Right cardiac atrium (tissue), 5 donors: ENCODE results near the gene WAC. TPM values are rescaled to one million over a fixed set of nuclear protein-coding genes. Genes with fewer than 3 reads are reported as not detected.
A peak's percentile ranks its signal among the peaks of the same experiment; 100 is the strongest.
"Not testable (repeated sequence)": the region's sequence is repeated elsewhere in the genome, so short reads cannot be mapped to it uniquely, and the experiment has no call there.

Experiments used
- ATAC-seq, 2 donors: fragments of 200-7000 bp; cut with Tn5 transposase; one replicate each; pipeline versions ENCODE4 v1.8.0 to v1.9.1; 2020; ENCODE audit warnings: moderate library complexity in 2 of 2, mild to moderate bottlenecking in 1 of 2
- DNase-seq, 3 donors: peaks; one replicate each; pipeline ENCODE4 v3.0.0-alpha.2; 2020
- H3K27ac ChIP-seq: one replicate; pipeline ENCODE4 v1.5.1; 2013; ENCODE audit warnings: mild to moderate bottlenecking, low read length, control low read depth, moderate library complexity
- H3K27me3 ChIP-seq: one replicate; pipeline ENCODE4 v1.6.1; 2013; ENCODE audit not compliant: control insufficient read depth, insufficient read depth
- H3K4me1 ChIP-seq: one replicate; pipeline ENCODE4 v1.6.1; 2013; ENCODE audit warnings: low read length; ENCODE audit not compliant: control insufficient read depth, insufficient read depth
- H3K4me3 ChIP-seq: one replicate; pipeline ENCODE4 v1.5.1; 2013; ENCODE audit warnings: low read length, control low read depth
- H3K9me3 ChIP-seq: one replicate; pipeline ENCODE4 v1.6.1; 2013; ENCODE audit warnings: low read length; ENCODE audit not compliant: control insufficient read depth
- WGBS: extraction: QIAGEN DNeasy Blood & Tissue Kit; methylation state at CpG from one replicate; pipeline ENCODE4 v1.1.7; 2013; 5-methylcytosine and 5-hydroxymethylcytosine counted together
- intact Hi-C, 4 donors: fragments of 100-400 bp; cut with DNase I; formaldehyde crosslinking; loops; one replicate each; pipeline versions ENCODE4 v1.11.0 to v1.14.0; 2022 to 2023
- polyA plus RNA-seq: library from polyadenylated mRNA; stranded (reverse); fragments of 200-250 nt; gene quantifications from one replicate; pipeline ENCODE4 v1.2.3, GENCODE V29; 2013
- total RNA-seq, 4 donors: library from RNA; stranded (reverse); fragmentation: NEBNext Ultra II Directional; extraction: Animal tissue kit (Norgen Biotek cat#: 25700); gene quantifications; one replicate each; pipeline ENCODE4 v1.2.1, GENCODE V29; 2021
- donor health status: healthy with polysubstance abuse.
- donor health status: DM: no; HTN: yes; CAD: no.
- donor health status: DM: no; HTN: no; CAD: no.
- donor health status: DM: no; HTN: yes; CAD: no; lungs with severe emphysema.
- donor health status: DM: yes; HTN: yes; CAD: no.

The WAC gene
- total and polyA plus RNA-seq, 5 donors, result 30.5 to 110 (median 104) TPM

GRCh38 chr10:28637346-28637745 is 104.4 kb downstream of the WAC start:
- no peak overlapping the region for H3K27ac ChIP-seq
- ATAC-seq (no peak), DNase-seq (no peak)
- intact Hi-C loops, result loop anchor here in 1 of 4 donors (10.0 kb wide), 1 partner anchor 667 kb away; no protein-coding TSS in a partner anchor
- H3K4me3 ChIP-seq, result no peak overlapping the region
- H3K9me3 ChIP-seq, result no peaks in the 10 kb centered on the region
- WGBS, result 74% methylated on average over 5 of the region's 5 CpGs
- no peaks in the 10 kb centered on the region for H3K4me1 ChIP-seq
- no peaks in the 10 kb centered on the region for H3K27me3 ChIP-seq

- intact Hi-C loops, result loop anchor here in 1 of 4 donors (10.0 kb wide), 1 partner anchor 666 kb away; no protein-coding TSS in a partner anchor
Observed at GRCh38 chr10:28638392-28638791, 105.5 kb downstream of the WAC start.

GRCh38 chr10:28640551-28640950 is 107.6 kb downstream of the WAC start:
- whole genome bisulfite sequencing, result 64% methylated on average over 2 of the region's 2 CpGs
- no peaks in the 10 kb centered on the region for H3K4me1 ChIP-seq
- no peak for ATAC-seq
- no peaks in the 10 kb centered on the region for H3K27me3 ChIP-seq
- no peak overlapping the region for H3K27ac ChIP-seq
- intact Hi-C loops, result no loop called here
- H3K9me3 ChIP-seq, result no peaks in the 10 kb centered on the region
- H3K4me3 ChIP-seq, result no peak overlapping the region
- no peak for DNase-seq

More at GRCh38 chr10:28638392-28638791, 105.5 kb downstream of the WAC start:
- no peaks in the 10 kb centered on the region for H3K27me3 ChIP-seq
- H3K27ac ChIP-seq, result no peak overlapping the region
- no peaks in the 10 kb centered on the region for H3K4me1 ChIP-seq
- DNase-seq, result no peak
- no peaks in the 10 kb centered on the region for H3K9me3 ChIP-seq
- no peak for ATAC-seq
- no peak overlapping the region for H3K4me3 ChIP-seq

GRCh38 chr10:28644647-28645046 is 111.7 kb downstream of the WAC start:
- 71% methylated on average over 5 of the region's 5 CpGs for WGBS
- intact Hi-C loops, result no loop called here
- Histone ChIP-seq H3K27ac (no peak overlapping the region), H3K27me3 (no peaks in the 10 kb centered on the region), H3K4me3 (no peak overlapping the region), H3K9me3 (no peaks in the 10 kb centered on the region), H3K4me1 (no peaks in the 10 kb centered on the region)
- no peak for ATAC-seq
- DNase-seq, result no peak

GRCh38 chr10:28652106-28652505 is 119.2 kb downstream of the WAC start:
- intact Hi-C loops, result no loop called here
- no peak overlapping the region for H3K4me3 ChIP-seq
- no peak for DNase-seq
- no peak overlapping the region for H3K27ac ChIP-seq
- no peak for ATAC-seq
- H3K9me3 ChIP-seq, result no peaks in the 10 kb centered on the region
- 95% methylated on average over 2 of the region's 2 CpGs for WGBS
- H3K4me1 ChIP-seq, result no peaks in the 10 kb centered on the region
- no peaks in the 10 kb centered on the region for H3K27me3 ChIP-seq

- WGBS, result 91% methylated on average over 5 of the region's 5 CpGs
- Histone ChIP-seq H3K27me3 (no peaks in the 10 kb centered on the region), H3K9me3 (no peaks in the 10 kb centered on the region), H3K27ac (no peak overlapping the region), H3K4me1 (no peaks in the 10 kb centered on the region), H3K4me3 (no peak overlapping the region)
- intact Hi-C loops, result no loop called here
- no peak for ATAC-seq
- DNase-seq, result no peak
Observed at GRCh38 chr10:28652703-28653102, 119.8 kb downstream of the WAC start.

GRCh38 chr10:28658824-28659223 is 125.9 kb downstream of the WAC start:
- ATAC-seq, H3K27me3 ChIP-seq, intact Hi-C loops, H3K4me1 ChIP-seq, H3K4me3 ChIP-seq, H3K9me3 ChIP-seq, H3K27ac ChIP-seq, DNase-seq: not testable (repeated sequence)
- 77% methylated on average over 7 of the region's 7 CpGs for WGBS

- Histone ChIP-seq H3K4me3 (no peak overlapping the region), H3K27ac (no peak overlapping the region), H3K4me1 (no peaks in the 10 kb centered on the region), H3K9me3 (no peaks in the 10 kb centered on the region), H3K27me3 (no peaks in the 10 kb centered on the region)
- intact Hi-C loops, result loop anchor here (5.0 to 10.0 kb wide), 3 partner anchors 471 to 644 kb away; no protein-coding TSS in a partner anchor
- WGBS, result 56% methylated on average over 3 of the region's 3 CpGs
- peak in 1 of 2 donors; percentile 45 for ATAC-seq
- peak in 1 of 3 donors; percentile 54 for DNase-seq
Observed at GRCh38 chr10:28661035-28661434, 128.1 kb downstream of the WAC start.

- Histone ChIP-seq H3K9me3 (no peaks in the 10 kb centered on the region), H3K27me3 (no peaks in the 10 kb centered on the region), H3K4me1 (no peaks in the 10 kb centered on the region), H3K4me3 (no peak overlapping the region), H3K27ac (no peak overlapping the region)
- DNase-seq (peak; percentile 77 to 89 (median 88)), ATAC-seq (peak; percentile 90 to 92)
- intact Hi-C loops, result loop anchor here (5.0 to 10.0 kb wide), 3 partner anchors 469 to 641 kb away; no protein-coding TSS in a partner anchor
- WGBS, result 6% methylated on average over 9 of the region's 9 CpGs
Observed at GRCh38 chr10:28663576-28664368, 130.9 kb downstream of the WAC start.

- peak; percentile 63 to 68 for ATAC-seq
- Histone ChIP-seq H3K4me3 (no peak overlapping the region), H3K9me3 (no peaks in the 10 kb centered on the region), H3K27ac (no peak overlapping the region), H3K4me1 (no peaks in the 10 kb centered on the region), H3K27me3 (no peaks in the 10 kb centered on the region)
- intact Hi-C loops, result loop anchor here (5.0 to 10.0 kb wide), 3 partner anchors 468 to 640 kb away; no protein-coding TSS in a partner anchor
- peak in 1 of 3 donors; percentile 44 for DNase-seq
- WGBS, result 42% methylated on average over 6 of the region's 6 CpGs
Observed at GRCh38 chr10:28664369-28664740, 131.4 kb downstream of the WAC start.

- H3K27ac ChIP-seq, result no peak overlapping the region
- H3K9me3 ChIP-seq, result no peaks in the 10 kb centered on the region
- DNase-seq (no peak), ATAC-seq (no peak)
- H3K4me1 ChIP-seq, result no peaks in the 10 kb centered on the region
- WGBS, result 89% methylated on average over 12 of the region's 12 CpGs
- intact Hi-C loops, result loop anchor here in 3 of 4 donors (10.0 kb wide), 1 partner anchor 638 kb away; no protein-coding TSS in a partner anchor
- H3K27me3 ChIP-seq, result no peaks in the 10 kb centered on the region
- no peak overlapping the region for H3K4me3 ChIP-seq
Observed at GRCh38 chr10:28666751-28667467, 134.0 kb downstream of the WAC start.
